Measurements from ENCODE around the gene ZGLP1.
"Not testable (repeated sequence)": the region's sequence is repeated elsewhere in the genome, so short reads cannot be mapped to it uniquely, and the experiment has no call there.

The ZGLP1 gene

GRCh38 chr19:10293637-10294367, 15.8 kb downstream of the ZGLP1 start:
- no peak for DNase-seq (ENCODE audit: low spot score)

DNA sequence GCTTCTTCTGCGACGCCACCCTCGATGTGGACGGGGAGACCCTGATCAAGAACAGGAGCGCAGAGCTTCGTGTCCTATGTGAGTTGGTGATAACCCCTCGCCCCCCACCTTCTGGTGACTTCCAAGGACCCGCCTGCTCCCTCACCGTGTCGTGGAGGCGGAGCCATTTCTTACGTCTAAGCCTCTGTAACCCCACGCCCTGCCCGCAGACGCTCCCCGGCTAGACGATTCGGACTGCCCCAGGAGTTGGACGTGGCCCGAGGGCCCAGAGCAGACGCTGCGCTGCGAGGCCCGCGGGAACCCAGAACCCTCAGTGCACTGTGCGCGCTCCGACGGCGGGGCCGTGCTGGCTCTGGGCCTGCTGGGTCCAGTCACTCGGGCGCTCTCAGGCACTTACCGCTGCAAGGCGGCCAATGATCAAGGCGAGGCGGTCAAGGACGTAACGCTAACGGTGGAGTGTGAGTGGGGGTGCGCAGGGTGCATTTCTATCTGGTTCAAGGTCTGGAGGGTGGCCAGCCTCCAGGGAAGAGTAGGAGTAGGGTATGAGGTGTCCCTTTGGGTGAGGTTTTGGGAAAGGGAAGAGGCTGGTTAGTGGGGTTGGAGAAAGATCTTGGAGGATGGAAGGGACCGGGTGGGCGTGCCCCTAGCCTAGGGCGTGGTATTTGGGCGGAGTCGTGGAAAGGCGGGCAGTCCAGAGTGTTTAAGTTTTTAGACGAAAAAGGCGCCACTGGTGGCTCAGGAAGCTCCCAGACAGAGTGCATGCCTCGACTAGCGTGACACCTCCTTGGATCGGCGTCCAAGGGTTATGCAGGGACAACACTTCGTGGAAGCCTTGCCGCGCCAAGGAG, 16.6 kb downstream of the ZGLP1 start:
- DNase-seq (ENCODE audit: low spot score): no peak

DNA sequence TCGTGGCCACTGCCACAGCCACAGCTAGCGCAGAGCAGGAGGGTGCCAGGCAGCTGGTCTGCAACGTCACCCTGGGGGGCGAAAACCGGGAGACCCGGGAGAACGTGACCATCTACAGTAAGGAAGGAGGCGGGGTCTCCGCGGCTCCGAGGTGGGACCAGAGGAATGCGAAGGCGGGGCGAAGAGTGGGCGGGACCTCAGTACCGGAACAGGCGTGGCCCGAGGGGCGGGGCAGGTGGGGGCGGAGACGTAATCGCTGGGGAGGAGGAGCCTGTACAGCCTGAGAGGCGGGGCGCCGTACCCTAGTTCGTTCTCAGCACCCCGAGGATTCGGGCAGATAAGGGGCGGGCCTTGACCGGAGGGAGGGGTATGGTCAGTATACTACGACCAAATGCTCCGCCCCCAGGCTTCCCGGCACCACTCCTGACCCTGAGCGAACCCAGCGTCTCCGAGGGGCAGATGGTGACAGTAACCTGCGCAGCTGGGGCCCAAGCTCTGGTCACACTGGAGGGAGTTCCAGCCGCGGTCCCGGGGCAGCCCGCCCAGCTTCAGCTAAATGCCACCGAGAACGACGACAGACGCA, 17.3 kb downstream of the ZGLP1 start:
- DNase-seq (ENCODE audit: low spot score): peak; percentile 91

GRCh38 chr19:10291554-10292205, 17.9 kb downstream of the ZGLP1 start:
- DNase-seq (ENCODE audit: low spot score): no peak

DNA sequence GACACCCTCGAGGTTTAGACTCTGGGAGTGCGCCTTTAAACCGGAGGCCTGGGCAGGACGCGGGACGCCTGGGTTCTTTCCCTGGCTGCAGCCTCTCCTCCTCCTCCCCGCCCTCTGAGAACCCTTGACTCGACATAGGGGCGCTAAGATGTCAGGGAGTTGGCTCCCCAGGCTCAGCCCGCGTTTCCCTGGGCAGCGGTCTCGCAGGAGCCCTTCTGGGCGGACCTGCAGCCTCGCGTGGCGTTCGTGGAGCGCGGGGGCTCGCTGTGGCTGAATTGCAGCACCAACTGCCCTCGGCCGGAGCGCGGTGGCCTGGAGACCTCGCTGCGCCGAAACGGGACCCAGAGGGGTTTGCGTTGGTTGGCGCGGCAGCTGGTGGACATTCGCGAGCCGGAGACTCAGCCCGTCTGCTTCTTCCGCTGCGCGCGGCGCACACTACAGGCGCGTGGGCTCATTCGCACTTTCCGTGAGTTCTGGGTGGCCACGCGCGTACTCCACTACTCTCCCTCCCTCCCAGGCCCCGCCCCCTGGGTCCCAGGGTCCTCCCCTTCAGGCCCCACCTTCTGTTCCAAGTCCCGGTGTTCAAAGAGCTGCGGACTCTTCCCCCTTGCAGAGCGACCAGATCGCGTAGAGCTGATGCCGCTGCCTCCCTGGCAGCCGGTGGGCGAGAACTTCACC, 18.6 kb downstream of the ZGLP1 start:
- DNase-seq (ENCODE audit: low spot score): peak; percentile 75

- DNase-seq (ENCODE audit: low spot score): no peak
Measured at GRCh38 chr19:10290357-10290875, 19.2 kb downstream of the ZGLP1 start.

DNA sequence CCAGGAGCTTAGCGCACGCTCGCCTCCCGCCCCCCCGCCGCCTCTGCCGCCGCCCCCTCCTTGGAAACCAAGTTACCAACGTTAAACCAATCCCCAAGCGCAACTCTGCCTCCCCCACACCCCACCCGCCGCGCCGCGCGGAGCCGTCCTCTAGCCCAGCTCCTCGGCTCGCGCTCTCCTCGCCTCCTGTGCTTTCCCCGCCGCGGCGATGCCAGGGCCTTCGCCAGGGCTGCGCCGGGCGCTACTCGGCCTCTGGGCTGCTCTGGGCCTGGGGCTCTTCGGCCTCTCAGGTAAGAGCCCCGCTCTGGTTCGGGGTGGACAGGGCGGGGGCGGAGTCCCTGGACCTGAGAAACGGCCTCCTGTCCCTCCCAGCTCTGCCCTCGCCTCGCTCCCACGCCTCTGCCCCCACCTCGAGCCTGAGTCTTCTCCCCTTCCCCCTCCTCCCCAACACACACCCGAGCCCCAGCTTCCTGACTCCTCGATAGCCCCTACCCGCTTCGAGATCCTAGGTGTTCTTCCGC, 19.7 kb downstream of the ZGLP1 start, which contains the start of gene ICAM5:
Gene ICAM5 (plus strand): TSS at position 117 of the 521 bp plus-strand sequence. CDS start 92 bp downstream, at position 209.
- no peak for DNase-seq (ENCODE audit: low spot score)

- peak; percentile 36 for DNase-seq (ENCODE audit: low spot score)
Measured at GRCh38 chr19:10289167-10289835, 20.3 kb downstream of the ZGLP1 start.

GRCh38 chr19:10288662-10289166, 20.9 kb downstream of the ZGLP1 start:
- DNase-seq (ENCODE audit: low spot score): no peak

DNA sequence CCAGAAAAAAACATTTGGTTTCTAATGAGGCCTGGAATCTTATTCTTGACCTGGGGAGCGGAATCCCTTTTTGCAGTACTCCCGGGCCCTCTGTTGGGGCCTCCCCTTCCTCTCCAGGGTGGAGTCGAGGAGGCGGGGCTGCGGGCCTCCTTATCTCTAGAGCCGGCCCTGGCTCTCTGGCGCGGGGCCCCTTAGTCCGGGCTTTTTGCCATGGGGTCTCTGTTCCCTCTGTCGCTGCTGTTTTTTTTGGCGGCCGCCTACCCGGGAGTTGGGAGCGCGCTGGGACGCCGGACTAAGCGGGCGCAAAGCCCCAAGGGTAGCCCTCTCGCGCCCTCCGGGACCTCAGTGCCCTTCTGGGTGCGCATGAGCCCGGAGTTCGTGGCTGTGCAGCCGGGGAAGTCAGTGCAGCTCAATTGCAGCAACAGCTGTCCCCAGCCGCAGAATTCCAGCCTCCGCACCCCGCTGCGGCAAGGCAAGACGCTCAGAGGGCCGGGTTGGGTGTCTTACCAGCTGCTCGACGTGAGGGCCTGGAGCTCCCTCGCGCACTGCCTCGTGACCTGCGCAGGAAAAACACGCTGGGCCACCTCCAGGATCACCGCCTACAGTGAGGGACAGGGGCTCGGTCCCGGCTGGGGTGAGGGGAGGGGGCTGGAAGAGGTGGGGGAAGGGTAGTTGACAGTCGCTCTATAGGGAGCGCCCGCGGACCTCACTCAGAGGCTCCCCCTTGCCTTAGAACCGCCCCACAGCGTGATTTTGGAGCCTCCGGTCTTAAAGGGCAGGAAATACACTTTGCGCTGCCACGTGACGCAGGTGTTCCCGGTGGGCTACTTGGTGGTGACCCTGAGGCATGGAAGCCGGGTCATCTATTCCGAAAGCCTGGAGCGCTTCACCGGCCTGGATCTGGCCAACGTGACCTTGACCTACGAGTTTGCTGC, 22.5 kb downstream of the ZGLP1 start, which contains the start of gene ICAM4:
Gene ICAM4 (plus strand): TSS at position 153 of the 935 bp plus-strand sequence. CDS start 58 bp downstream, at position 211.
- DNase-seq (ENCODE audit: low spot score): no peak

DNA sequence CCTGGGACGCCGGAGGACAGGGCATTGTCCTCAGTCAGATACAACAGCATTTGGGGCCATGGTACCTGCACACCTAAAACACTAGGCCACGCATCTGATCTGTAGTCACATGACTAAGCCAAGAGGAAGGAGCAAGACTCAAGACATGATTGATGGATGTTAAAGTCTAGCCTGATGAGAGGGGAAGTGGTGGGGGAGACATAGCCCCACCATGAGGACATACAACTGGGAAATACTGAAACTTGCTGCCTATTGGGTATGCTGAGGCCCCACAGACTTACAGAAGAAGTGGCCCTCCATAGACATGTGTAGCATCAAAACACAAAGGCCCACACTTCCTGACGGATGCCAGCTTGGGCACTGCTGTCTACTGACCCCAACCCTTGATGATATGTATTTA, 24.2 kb downstream of the ZGLP1 start:
- no peak for DNase-seq (ENCODE audit: low spot score)

DNA sequence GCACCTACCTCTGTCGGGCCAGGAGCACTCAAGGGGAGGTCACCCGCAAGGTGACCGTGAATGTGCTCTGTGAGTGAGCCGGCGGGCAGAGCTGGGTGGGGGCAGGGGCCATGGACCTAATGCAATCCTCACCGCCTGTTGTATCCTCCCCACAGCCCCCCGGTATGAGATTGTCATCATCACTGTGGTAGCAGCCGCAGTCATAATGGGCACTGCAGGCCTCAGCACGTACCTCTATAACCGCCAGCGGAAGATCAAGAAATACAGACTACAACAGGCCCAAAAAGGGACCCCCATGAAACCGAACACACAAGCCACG, 24.7 kb downstream of the ZGLP1 start:
- DNase-seq (ENCODE audit: low spot score): no peak

GRCh38 chr19:10284065-10284959, 25.3 kb downstream of the ZGLP1 start:
- no peak for DNase-seq (ENCODE audit: low spot score)

- DNase-seq (ENCODE audit: low spot score): peak; percentile 50
Measured at GRCh38 chr19:10283301-10284064, 26.1 kb downstream of the ZGLP1 start.

DNA sequence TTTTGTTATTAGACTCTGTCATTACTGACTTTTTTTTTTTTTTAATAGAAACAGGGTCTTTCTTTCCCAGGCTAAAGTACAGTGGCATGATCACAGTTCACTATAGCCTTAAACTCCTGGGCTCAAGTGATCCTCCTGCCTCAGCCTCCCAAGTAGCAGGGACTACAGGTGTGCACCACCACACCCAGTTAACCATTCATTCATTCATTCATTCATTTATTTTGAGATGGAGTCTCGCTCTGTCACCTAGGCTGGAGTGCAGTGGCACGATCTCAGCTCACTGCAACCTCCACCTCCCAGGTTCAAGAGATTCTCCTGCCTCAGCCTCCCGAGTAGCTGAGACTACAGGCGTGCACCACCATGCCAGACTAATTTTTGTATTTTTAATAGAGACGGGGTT, 27.6 kb downstream of the ZGLP1 start:
- not testable (repeated sequence) for DNase-seq (ENCODE audit: low spot score)

GRCh38 chr19:10279737-10280442, 29.7 kb downstream of the ZGLP1 start:
- no peak for DNase-seq (ENCODE audit: low spot score)

GRCh38 chr19:10278935-10279334, 30.7 kb downstream of the ZGLP1 start:
- DNase-seq (ENCODE audit: low spot score): no peak
